HG03025 (cell line): ENCODE measurements around the gene PPP3R2.

Experiments used
- ATAC-seq: cut with Tn5 transposase; IDR thresholded peaks from one replicate; pipeline ENCODE4 v1.9.1; 2021; ENCODE audit warnings: mild to moderate bottlenecking, moderate library complexity; ENCODE audit not compliant: unreplicated experiment, low FRiP score

Gene PPP3R2

GRCh38 chr9:101594796-101595195, at the start of gene PPP3R2:
Gene PPP3R2, minus strand, starts transcription at chr9:101594969. Its CDS starts 48 bp downstream, at chr9:101594921.
- ATAC-seq, result no peak

- no peak for ATAC-seq
Measured at GRCh38 chr9:101639785-101640665, 45.3 kb upstream of the PPP3R2 start.

- no peak for ATAC-seq
Measured at GRCh38 chr9:101639311-101639710, 44.5 kb upstream of the PPP3R2 start.

GRCh38 chr9:101636247-101636646, 41.5 kb upstream of the PPP3R2 start:
- ATAC-seq, result no peak

GRCh38 chr9:101635473-101635872, 40.7 kb upstream of the PPP3R2 start:
- ATAC-seq, result no peak

- no peak for ATAC-seq
Measured at GRCh38 chr9:101634741-101635409, 40.1 kb upstream of the PPP3R2 start.

- no peak for ATAC-seq
Measured at GRCh38 chr9:101632611-101633010, 37.8 kb upstream of the PPP3R2 start.

- ATAC-seq, result no peak
Measured at GRCh38 chr9:101631892-101632291, 37.1 kb upstream of the PPP3R2 start.

GRCh38 chr9:101629636-101630035, 34.9 kb upstream of the PPP3R2 start:
- no peak for ATAC-seq

GRCh38 chr9:101628173-101628572, 33.4 kb upstream of the PPP3R2 start:
- ATAC-seq, result no peak

GRCh38 chr9:101626295-101626694, 31.5 kb upstream of the PPP3R2 start:
- no peak for ATAC-seq

- ATAC-seq, result no peak
Measured at GRCh38 chr9:101625876-101626275, 31.1 kb upstream of the PPP3R2 start.

- no peak for ATAC-seq
Measured at GRCh38 chr9:101620452-101620851, 25.7 kb upstream of the PPP3R2 start.

- ATAC-seq, result no peak
Measured at GRCh38 chr9:101618698-101619097, 23.9 kb upstream of the PPP3R2 start.

- no peak for ATAC-seq
Measured at GRCh38 chr9:101605547-101605946, 10.8 kb upstream of the PPP3R2 start.

GRCh38 chr9:101604296-101604695, 9.5 kb upstream of the PPP3R2 start:
- no peak for ATAC-seq

- ATAC-seq, result peak; percentile 81
Measured at GRCh38 chr9:101601904-101602765, 7.4 kb upstream of the PPP3R2 start.

- ATAC-seq, result no peak
Measured at GRCh38 chr9:101593345-101593744, 1.4 kb downstream of the PPP3R2 start.

- no peak for ATAC-seq
Measured at GRCh38 chr9:101592788-101593187, 2.0 kb downstream of the PPP3R2 start.

GRCh38 chr9:101591787-101592446, 2.9 kb downstream of the PPP3R2 start:
- no peak for ATAC-seq
